HepG2 (cell line): ENCODE data around the gene LSM10. TPM values are rescaled to one million over a fixed set of nuclear protein-coding genes. Genes with fewer than 3 reads are reported as not detected.

Source experiments
- AGO2 ChIP-seq: fragments of 200-400 bp; formaldehyde crosslinking; optimal IDR thresholded peaks from 2 replicates; pipeline ENCODE3; 2017; ENCODE audit warnings: mild to moderate bottlenecking, low read depth, low read length, moderate library complexity
- ATRX ChIP-seq: sonication (generic); formaldehyde crosslinking; IDR thresholded peaks from 2 replicates; pipeline ENCODE4 v1.4.0; 2020; ENCODE audit warnings: missing genetic modification reagents, borderline replicate concordance
- MEIS2 ChIP-seq: sonication (generic); formaldehyde crosslinking; IDR thresholded peaks from 2 replicates; pipeline ENCODE4 v1.9.0; 2021; ENCODE audit warnings: mild to moderate bottlenecking, missing genetic modification reagents
- NR2F6 ChIP-seq, 2 experiments: IDR thresholded peaks; 2 replicates each; pipeline ENCODE4 v1.6.1; 2016; ENCODE audit warnings: antibody characterized with exemption in 1 of 2, mild to moderate bottlenecking in 1 of 2
- PAXIP1 ChIP-seq: sonication (generic); formaldehyde crosslinking; conservative IDR thresholded peaks from 2 replicates; pipeline ENCODE4 v1.4.0; 2020; ENCODE audit warnings: mild to moderate bottlenecking, missing genetic modification reagents, moderate library complexity
- PCBP1 ChIP-seq: fragments of 200-400 bp; formaldehyde crosslinking; IDR thresholded peaks from 2 replicates; pipeline ENCODE4 v1.6.1; 2017; ENCODE audit warnings: mild to moderate bottlenecking, low read depth, low read length, borderline replicate concordance
- U2AF1 ChIP-seq: fragments of 200-400 bp; formaldehyde crosslinking; optimal IDR thresholded peaks from 2 replicates; pipeline ENCODE3; 2017; ENCODE audit warnings: mild to moderate bottlenecking, low read depth, low read length
- ZKSCAN1 ChIP-seq: fragments of 150-350 bp; IDR thresholded peaks from 2 replicates; pipeline ENCODE4 v1.6.1; 2014; ENCODE audit warnings: low read length
- ZNF547 ChIP-seq: sonication (generic); formaldehyde crosslinking; IDR thresholded peaks from 2 replicates; pipeline ENCODE4 v1.5.1; 2020; ENCODE audit warnings: mild to moderate bottlenecking, missing genetic modification reagents
- ZNF724P ChIP-seq: sonication (generic); formaldehyde crosslinking; IDR thresholded peaks from 2 replicates; pipeline ENCODE4 v1.8.0; 2022; ENCODE audit warnings: missing genetic modification reagents, borderline replicate concordance
- ZNF775 ChIP-seq: sonication (generic); formaldehyde crosslinking; IDR thresholded peaks from 2 replicates; pipeline ENCODE4 v1.4.0; 2020; ENCODE audit warnings: missing genetic modification reagents, mild to moderate bottlenecking, moderate library complexity, borderline replicate concordance
- polyA plus RNA-seq, 8 experiments: library from polyadenylated mRNA; depleted of rRNA in 3 of 8; stranded (reverse) in 7 of 8; unstranded in 1 of 8; fragments of >200 nt; fragmentation: Illumina TruSeq in 4 of 8; extraction: Trizol in 4 of 8; gene quantifications; 2 replicates each; pipeline versions ENCODE4 v1.2.1 to v1.2.3, GENCODE V29; 2011 to 2016; ENCODE audit warnings: low read depth in 4 of 8, missing spikeins in 1 of 8, mixed read lengths in 1 of 8; ENCODE audit not compliant: insufficient read depth in 1 of 8
- total RNA-seq, 5 experiments: library from RNA; depleted of rRNA; stranded (reverse); fragments of >200 nt; fragmentation: Illumina TruSeq; extraction: Trizol; gene quantifications; 2 replicates each; pipeline ENCODE4 v1.2.3, GENCODE V29; 2016; ENCODE audit warnings: low read depth in 1 of 5
- TF ChIP-seq, protein P1 (sequence below): sonication (generic); formaldehyde crosslinking; conservative IDR thresholded peaks from 2 replicates; pipeline ENCODE4 v1.4.0; 2020; ENCODE audit warnings: missing genetic modification reagents
- TF ChIP-seq, protein P2 (sequence below): sonication (generic); formaldehyde crosslinking; IDR thresholded peaks from 2 replicates; pipeline ENCODE4 v1.4.0; 2020; ENCODE audit warnings: missing genetic modification reagents

The LSM10 gene
- total and polyA plus RNA-seq, 2 of the 13 experiments (the other 11 are each of a cell fraction or from before 2014, with no cell fraction given), result 14.0 to 52.0 TPM

- TF ChIP-seq, protein P1, sequence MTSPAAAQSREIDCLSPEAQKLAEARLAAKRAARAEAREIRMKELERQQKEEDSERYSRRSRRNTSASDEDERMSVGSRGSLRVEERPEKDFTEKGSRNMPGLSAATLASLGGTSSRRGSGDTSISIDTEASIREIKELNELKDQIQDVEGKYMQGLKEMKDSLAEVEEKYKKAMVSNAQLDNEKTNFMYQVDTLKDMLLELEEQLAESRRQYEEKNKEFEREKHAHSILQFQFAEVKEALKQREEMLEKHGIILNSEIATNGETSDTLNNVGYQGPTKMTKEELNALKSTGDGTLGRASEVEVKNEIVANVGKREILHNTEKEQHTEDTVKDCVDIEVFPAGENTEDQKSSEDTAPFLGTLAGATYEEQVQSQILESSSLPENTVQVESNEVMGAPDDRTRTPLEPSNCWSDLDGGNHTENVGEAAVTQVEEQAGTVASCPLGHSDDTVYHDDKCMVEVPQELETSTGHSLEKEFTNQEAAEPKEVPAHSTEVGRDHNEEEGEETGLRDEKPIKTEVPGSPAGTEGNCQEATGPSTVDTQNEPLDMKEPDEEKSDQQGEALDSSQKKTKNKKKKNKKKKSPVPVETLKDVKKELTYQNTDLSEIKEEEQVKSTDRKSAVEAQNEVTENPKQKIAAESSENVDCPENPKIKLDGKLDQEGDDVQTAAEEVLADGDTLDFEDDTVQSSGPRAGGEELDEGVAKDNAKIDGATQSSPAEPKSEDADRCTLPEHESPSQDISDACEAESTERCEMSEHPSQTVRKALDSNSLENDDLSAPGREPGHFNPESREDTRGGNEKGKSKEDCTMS (CRISPR knock-in tag), result no peak
- TF ChIP-seq ZNF724P (no peak), PCBP1 (no peak), U2AF1 (no peak), ZNF775 (CRISPR knock-in tag) (no peak), NR2F6 (IDR thresholded peaks at IDR 0.05) (no peak), NR2F6 (CRISPR knock-in tag; IDR thresholded peaks at IDR 0.05) (0 out of 2 replicates have a peak, but pooled peaks have one; percentile 11), AGO2 (no peak), ZNF547 (CRISPR knock-in tag) (no peak), ATRX (CRISPR knock-in tag) (no peak), MEIS2 (CRISPR knock-in tag) (peak; percentile 49; the same call in 1 of the 2 replicates), PAXIP1 (CRISPR knock-in tag) (peak; percentile 93), ZKSCAN1 (no peak)
- TF ChIP-seq, protein P2, sequence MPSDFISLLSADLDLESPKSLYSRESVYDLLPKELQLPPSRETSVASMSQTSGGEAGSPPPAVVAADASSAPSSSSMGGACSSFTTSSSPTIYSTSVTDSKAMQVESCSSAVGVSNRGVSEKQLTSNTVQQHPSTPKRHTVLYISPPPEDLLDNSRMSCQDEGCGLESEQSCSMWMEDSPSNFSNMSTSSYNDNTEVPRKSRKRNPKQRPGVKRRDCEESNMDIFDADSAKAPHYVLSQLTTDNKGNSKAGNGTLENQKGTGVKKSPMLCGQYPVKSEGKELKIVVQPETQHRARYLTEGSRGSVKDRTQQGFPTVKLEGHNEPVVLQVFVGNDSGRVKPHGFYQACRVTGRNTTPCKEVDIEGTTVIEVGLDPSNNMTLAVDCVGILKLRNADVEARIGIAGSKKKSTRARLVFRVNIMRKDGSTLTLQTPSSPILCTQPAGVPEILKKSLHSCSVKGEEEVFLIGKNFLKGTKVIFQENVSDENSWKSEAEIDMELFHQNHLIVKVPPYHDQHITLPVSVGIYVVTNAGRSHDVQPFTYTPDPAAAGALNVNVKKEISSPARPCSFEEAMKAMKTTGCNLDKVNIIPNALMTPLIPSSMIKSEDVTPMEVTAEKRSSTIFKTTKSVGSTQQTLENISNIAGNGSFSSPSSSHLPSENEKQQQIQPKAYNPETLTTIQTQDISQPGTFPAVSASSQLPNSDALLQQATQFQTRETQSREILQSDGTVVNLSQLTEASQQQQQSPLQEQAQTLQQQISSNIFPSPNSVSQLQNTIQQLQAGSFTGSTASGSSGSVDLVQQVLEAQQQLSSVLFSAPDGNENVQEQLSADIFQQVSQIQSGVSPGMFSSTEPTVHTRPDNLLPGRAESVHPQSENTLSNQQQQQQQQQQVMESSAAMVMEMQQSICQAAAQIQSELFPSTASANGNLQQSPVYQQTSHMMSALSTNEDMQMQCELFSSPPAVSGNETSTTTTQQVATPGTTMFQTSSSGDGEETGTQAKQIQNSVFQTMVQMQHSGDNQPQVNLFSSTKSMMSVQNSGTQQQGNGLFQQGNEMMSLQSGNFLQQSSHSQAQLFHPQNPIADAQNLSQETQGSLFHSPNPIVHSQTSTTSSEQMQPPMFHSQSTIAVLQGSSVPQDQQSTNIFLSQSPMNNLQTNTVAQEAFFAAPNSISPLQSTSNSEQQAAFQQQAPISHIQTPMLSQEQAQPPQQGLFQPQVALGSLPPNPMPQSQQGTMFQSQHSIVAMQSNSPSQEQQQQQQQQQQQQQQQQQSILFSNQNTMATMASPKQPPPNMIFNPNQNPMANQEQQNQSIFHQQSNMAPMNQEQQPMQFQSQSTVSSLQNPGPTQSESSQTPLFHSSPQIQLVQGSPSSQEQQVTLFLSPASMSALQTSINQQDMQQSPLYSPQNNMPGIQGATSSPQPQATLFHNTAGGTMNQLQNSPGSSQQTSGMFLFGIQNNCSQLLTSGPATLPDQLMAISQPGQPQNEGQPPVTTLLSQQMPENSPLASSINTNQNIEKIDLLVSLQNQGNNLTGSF (CRISPR knock-in tag), result no peak
Observed at GRCh38 chr1:36352125-36352909, 45.4 kb downstream of the LSM10 start (continued).
